PC-9 (cell line): Measurements from ENCODE around the gene ACTBL2.

Source experiments
- EZH2 ChIP-seq: fragments of 200-600 bp; sonication (generic); IDR thresholded peaks from 2 replicates; pipeline ENCODE4 v1.8.0; 2017; ENCODE audit warnings: antibody characterized with exemption, low read depth
- TF ChIP-seq, protein P1 (sequence below): fragments of 200-600 bp; sonication (generic); conservative IDR thresholded peaks from 2 replicates; pipeline ENCODE4 v1.6.1; 2017; ENCODE audit warnings: mixed run types, antibody characterized with exemption, mild to moderate bottlenecking, moderate library complexity

DNA sequence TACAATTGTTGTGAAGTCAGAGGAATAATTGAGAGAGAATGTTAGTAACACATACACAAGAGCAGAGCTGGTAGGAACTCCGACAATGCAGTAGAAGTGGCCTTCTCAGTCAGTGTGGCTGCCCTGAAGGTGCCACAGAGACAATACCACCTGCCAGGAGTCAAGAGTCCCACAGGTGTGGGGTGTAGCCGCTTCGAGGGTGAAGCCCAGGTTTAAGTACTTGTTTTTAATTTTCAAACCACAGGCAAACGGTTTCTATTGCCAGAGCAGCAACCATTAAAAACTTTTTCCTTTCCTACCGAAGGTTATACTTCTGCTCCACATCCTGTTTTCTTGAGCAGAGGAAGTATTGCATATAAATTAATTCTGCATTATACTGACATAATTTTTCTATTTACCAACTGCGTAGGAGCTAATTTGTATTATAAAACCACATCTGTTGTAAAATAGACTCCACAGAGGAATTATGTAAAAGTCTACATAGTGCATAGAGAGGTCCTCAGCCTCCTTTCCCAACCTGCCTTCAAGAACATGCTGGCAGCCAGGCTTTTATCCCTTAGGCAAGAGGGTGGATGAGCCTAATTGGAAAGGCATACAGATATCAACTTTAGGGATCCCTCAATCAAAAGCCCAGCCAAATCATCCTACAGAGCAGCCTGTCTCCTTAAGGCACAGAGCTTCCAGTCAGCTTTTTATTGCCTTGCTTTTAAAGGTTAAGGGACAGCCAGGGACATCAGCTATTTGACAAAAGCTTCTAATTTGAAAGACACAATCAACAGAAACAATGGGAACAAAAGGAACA, 12.9 kb upstream of the ACTBL2 start:
- TF ChIP-seq, protein P1, sequence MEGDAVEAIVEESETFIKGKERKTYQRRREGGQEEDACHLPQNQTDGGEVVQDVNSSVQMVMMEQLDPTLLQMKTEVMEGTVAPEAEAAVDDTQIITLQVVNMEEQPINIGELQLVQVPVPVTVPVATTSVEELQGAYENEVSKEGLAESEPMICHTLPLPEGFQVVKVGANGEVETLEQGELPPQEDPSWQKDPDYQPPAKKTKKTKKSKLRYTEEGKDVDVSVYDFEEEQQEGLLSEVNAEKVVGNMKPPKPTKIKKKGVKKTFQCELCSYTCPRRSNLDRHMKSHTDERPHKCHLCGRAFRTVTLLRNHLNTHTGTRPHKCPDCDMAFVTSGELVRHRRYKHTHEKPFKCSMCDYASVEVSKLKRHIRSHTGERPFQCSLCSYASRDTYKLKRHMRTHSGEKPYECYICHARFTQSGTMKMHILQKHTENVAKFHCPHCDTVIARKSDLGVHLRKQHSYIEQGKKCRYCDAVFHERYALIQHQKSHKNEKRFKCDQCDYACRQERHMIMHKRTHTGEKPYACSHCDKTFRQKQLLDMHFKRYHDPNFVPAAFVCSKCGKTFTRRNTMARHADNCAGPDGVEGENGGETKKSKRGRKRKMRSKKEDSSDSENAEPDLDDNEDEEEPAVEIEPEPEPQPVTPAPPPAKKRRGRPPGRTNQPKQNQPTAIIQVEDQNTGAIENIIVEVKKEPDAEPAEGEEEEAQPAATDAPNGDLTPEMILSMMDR, result no peak
- TF ChIP-seq EZH2, result no peak
